SKM-1 (cell line): ENCODE data around the gene GPC5.
"Not testable (repeated sequence)": the region's sequence is repeated elsewhere in the genome, so short reads cannot be mapped to it uniquely, and the experiment has no call there.

Experiments used
- DNase-seq: peaks from one replicate; lab custom pipeline; 2025; ENCODE audit not compliant: unreplicated experiment; lab: John Stamatoyannopoulos, UW

Gene GPC5

DNA sequence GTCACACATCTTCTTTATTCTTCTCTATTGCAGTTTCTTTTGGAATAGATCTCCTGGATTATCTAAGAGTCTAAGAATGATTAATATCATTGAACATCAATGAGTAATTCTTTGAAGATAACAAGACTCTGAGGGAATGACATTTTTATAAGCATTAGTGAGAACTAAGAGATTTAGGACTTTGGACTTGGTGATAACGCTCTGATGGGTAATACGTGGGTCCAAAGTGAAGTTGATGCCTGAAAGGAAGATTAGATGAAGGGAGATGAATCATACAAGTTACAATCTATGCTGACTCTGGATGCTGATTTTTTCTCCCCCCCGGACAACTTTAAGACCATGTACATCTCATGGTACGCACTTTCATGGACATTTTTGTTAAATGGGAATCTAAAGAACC, 364.5 kb downstream of the GPC5 start:
- DNase-seq = no peak

GRCh38 chr13:91764527-91764926, 366.1 kb downstream of the GPC5 start:
- DNase-seq = no peak

- peak; percentile 6 for DNase-seq
Measured at GRCh38 chr13:91767651-91768050, 369.2 kb downstream of the GPC5 start.

DNA sequence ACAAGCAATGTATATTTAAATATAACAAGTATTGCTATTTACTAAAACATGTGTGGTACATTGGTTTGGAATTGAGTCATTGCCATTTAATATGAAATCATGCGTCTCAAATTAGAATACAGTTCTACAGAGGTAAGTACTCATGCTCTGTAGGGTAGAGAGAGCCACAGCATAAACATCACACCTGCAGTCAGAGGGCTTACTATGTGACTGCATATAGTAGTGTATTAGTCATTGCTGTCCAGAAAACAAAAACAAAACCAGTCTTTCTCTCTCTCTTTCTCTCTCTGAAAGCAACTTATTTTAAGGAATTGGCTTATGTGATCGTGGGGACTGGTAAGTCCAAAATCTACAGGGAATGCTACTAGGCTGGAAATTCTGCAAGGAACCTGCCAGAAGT, 370.3 kb downstream of the GPC5 start:
- DNase-seq = no peak

GRCh38 chr13:91771229-91771628, 372.8 kb downstream of the GPC5 start:
- no peak for DNase-seq

DNA sequence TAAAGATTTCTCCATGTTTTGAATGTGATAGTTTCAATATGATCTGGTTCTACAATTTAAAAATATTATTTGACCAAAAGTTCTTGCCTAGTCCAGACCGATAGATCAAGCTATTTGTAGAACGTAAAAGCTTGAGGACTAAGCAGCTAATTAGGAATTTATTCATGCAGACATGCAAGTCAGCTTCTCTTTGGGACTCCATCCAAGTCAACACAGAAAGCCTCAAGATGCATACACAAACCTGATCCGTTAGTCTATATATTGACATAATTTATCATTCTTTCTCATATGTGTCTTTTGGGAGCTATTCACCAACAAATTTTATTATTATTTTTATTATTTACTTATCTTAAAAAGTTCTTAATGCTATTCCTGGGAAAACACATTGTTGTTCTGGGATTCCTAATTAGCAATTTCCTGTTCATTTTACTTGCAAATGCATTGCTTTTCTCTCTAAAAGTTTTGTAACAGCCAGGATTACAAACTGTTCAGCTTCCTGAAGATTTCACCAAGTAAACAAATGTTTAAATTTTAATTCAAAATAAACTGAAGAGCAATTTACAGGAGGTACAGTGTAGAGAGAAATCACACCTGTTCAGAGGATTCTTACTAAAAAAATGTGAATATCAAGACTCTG, 375.3 kb downstream of the GPC5 start:
- no peak for DNase-seq

- DNase-seq = no peak
Measured at GRCh38 chr13:91774397-91774796, 376.0 kb downstream of the GPC5 start.

DNA sequence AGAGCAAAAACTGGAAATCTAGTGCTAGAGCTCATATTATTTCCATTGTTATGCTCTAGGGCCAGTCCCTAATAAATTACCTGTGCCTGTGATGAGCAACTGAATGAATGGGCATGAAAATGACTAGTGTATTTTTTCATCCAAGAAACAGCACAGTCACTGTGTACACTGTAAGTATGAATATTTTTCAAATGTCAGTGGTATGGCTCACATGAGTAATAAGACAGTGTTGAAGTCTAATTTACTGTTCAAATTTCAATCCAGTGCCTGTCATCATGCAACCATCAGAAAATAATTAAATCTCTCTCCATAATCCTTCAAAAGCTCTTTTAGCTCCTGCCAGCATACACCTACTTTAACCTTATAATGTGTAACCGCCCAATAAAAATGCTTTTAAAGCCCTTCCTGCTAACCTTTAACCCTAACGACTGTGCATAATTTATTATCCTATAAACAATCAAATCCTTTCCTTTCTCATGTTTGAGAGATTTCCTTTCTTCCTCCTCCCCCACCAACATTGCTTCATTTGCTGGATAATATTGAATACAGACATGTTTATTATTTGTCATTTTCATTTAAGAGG, 378.3 kb downstream of the GPC5 start:
- DNase-seq = no peak

GRCh38 chr13:91778123-91778522, 379.7 kb downstream of the GPC5 start:
- no peak for DNase-seq

DNA sequence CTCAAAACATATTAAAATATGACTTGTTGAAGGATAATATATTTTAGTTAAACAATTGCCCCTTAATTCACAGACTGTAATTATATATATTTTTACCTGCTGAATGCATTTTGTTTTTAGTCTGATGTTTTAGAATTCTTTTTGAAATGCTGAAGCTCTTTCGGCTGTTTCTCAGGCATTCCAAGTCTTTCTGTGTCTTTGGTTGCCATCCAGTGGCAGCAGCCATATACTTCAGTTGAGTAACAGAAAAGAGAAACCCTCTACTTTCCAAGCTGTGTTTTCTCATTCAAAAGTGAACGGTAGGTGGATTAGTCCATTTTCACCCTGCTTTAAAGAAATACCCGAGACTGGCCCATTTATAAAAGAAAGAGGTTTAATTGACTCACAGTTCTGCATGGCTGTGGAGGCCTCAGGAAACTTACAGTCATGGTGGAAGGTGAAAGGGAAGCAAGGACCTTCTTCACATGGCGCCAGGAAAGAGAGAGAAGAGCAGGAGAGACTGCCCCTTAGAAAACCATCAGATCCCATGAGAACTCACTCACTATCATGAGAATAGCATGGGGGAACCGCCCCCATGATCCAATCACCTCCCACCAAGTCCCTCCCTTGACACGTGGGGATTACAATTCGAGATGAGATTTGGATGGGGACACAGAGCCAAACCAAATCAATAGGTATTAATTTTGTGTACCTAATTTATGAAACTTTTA, 383.7 kb downstream of the GPC5 start:
- not testable (repeated sequence) for DNase-seq

DNA sequence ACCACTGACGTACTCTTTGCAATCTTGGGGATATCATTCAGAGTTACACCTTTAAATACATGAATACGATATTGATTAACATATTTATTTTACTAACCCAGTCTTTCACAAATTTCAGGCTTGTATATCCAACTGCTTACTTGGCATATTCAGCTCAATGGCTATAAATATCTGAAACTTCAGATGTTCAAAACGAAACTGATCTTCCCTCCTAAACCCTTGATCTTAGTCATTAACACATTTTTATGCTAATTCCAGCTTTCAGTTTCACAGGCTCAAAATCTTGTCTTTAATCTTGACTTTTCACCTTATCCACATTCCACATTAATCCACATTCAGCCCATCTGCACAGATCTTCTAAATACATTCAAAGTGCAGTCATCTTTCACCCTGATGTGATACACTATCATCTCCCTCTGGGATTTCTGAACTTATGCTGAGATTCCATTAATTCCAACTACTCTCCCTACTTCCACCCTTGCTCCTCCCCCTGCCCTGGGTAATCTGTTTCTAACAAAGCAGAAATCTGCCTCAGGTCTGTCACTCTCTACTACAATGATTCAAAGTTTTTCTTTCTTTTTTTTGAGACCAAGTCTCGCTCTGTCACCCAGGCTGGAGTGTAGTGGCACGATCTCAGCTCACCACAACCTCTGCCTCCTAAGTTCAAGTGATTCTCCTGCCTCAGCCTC, 387.2 kb downstream of the GPC5 start:
- DNase-seq = no peak

DNA sequence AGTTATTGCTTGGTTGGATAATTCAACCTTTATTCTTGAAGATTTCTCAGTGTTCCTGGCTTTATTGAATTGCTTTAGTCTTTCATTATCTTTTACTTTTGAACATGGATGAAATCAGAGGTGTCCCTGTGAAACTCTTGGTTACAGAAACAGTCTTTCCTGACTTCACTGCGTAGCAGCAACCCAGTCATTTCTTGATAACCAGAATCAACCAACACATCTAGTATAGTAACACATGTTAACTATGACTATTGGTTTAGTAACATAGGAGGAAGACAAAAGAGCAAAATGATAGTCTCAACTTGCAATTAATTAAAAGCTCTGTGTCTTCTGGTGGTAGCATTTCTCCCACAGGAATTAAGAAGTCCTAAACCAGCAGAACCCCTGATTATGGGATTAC, 393.6 kb downstream of the GPC5 start:
- no peak for DNase-seq

- DNase-seq = no peak
Measured at GRCh38 chr13:91797567-91797966, 399.1 kb downstream of the GPC5 start.

- DNase-seq = not testable (repeated sequence)
Measured at GRCh38 chr13:91798338-91798737, 399.9 kb downstream of the GPC5 start.

GRCh38 chr13:91801772-91802171, 403.4 kb downstream of the GPC5 start:
- DNase-seq = not testable (repeated sequence)

GRCh38 chr13:91802957-91803356, 404.5 kb downstream of the GPC5 start:
- no peak for DNase-seq

DNA sequence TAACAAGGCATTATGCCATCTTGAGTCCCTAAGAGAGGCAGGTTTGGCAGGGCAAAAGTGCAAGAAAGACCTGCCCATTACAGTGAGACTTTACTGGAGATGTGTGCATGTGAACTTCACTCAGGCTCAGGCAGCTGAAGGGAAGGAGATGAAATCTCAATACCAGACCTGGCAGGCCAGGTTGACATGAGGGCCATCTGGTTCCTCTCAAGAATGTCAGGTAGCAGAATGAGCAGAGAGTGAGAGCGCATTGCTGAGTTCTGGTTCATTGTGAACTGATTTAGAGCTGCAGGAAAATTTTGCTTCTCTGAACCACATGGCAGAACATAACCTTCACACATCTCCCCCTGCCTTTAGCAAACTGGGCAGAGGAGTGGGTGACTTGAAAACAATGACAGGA, 406.3 kb downstream of the GPC5 start:
- DNase-seq = no peak

- no peak for DNase-seq
Measured at GRCh38 chr13:91805605-91806004, 407.2 kb downstream of the GPC5 start.

DNA sequence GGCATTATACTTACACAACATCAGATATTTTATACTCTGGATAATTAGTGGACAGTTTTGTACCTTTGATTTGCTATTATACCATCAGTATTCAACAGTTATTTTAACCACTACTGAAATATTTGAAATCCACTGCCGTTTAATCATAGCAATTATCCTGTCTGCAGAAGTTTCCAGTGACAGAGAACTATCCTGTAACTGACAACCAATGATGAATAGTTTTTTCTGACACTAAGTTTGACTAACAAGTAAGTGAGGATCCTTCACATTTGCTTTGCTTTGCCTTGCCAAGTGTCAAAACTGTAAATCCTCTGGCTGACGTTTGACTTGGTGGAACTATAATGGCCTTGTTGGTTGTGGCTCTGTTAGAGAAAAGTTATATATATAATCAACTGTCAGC, 410.7 kb downstream of the GPC5 start:
- DNase-seq = no peak

DNA sequence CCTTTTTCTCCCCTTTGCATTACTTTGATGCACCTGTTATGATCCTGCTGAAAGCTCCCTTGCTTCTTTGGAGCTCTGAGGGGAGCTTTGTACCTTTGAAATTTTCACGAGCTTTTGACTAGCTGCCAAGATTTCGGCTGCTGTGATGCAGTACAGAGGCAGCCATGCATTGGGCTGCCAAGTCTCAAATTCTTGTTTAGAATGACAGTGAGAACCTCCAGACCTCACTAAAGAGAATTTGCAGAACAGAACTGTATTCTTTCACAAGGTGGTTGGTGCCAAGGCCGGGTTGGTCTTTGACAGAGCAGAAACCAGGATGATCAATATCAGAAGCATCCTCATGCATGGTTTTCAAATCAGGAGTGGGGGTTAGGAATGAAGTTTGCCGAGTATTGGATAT, 414.8 kb downstream of the GPC5 start:
- DNase-seq = no peak

DNA sequence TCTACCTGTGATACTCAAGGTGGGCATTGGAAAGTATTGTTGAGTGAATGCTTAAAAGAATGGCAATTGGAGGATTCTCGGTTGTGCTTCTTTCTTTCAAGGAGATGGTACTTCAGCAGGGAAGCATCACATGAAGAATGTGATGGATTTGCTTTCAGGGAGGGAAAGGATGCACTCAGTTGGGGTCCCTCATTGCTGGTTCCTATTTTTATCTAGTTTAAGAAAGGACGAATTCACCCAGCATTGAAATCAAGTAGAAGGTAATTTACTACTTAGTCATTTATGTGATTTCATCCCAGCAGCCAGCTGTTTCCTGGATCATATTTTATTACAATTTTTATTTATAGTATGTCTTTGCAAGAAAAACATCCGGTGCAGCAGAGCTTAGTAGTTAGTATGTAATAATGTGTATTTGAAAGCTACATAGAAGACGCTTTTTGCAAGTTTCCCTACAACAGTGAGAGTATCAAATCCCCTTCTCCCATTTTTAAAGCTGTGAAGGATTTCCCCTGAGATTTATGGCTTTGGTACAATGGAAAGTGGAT, 417.9 kb downstream of the GPC5 start:
- DNase-seq = no peak

- no peak for DNase-seq
Measured at GRCh38 chr13:91817250-91817649, 418.8 kb downstream of the GPC5 start.
